HG03460 (cell line): ENCODE measurements around the gene GRIK4.

ENCODE experiments used
- ATAC-seq: cut with Tn5 transposase; IDR thresholded peaks from one replicate; pipeline ENCODE4 v1.9.1; 2021; ENCODE audit not compliant: unreplicated experiment

GRIK4 gene

DNA sequence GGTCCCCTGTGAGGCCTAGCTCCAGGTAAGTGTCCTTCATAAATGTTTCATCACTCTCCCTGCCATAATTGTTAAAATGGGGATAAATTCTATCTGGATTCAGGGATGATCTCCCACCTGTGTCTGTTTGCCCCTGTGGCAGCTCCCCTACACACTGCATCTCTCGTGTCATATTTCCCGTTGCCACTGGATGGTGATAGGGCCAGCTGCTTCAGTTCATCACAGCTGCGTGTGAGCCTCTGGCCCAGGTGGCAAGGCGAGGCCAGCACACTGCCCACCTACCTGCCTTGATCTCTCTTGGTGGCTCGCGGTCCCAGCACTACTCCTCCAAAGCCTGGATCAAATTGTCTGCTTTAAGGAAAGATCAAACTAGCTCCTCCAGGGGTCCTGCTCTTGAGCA is 187.4 kb downstream of the GRIK4 start:
- no peak for ATAC-seq

DNA sequence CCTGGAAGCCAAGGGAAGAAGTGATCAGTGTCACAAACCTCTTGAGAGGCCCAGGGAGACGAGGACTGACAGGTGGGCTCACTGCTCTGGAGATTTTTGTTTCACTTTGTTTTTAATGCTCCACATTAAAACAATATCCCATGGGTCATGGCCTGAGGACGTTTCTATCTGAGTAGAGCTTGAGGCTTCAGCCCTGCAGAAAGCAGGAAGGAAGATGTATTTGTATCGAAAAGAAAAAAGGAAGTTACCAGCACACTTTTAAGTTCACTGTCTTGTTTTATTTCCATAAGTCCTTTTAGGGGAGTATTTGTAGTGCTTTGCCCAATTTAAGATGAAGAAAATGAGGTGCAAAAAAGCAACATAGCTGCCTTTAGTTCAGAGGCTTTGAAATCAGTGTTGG is 191.1 kb downstream of the GRIK4 start:
- ATAC-seq: no peak

DNA sequence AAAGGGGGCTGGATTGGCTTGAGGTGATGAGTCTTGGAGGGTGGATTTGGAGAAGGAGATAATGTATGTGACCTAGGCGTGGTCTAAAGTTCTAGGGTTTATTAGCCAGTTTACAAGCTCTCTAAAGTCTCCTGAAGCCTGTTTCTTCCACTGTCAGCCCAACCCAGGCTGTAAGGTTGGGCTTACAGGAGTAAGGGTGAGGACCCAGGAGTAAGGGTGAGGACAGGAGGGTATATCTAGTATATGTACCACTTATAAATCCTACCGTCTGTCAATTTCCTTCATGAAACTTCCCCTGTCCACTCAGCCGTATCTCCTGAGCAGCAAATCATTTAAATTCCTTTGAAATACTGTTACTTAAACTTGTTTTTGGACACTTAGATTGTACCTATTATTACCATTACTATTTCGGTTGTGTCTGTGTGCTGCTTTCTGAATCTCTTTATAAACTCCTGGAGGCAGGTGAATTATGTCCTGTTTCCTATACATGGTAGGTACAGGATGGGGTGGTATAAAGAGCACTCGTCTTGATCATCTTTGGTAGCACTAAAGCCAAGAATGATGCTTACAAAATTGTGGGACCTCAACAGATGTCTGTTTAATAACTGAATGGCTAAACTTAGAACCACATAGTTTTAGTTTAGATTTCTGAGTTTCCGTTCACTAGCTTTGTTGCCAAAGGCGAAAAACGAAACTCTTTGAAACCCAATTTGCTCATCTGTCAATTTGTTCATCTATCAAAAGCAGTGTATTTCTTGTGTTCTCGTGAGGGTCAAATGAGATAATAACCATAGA is 192.0 kb downstream of the GRIK4 start:
- ATAC-seq: no peak

DNA sequence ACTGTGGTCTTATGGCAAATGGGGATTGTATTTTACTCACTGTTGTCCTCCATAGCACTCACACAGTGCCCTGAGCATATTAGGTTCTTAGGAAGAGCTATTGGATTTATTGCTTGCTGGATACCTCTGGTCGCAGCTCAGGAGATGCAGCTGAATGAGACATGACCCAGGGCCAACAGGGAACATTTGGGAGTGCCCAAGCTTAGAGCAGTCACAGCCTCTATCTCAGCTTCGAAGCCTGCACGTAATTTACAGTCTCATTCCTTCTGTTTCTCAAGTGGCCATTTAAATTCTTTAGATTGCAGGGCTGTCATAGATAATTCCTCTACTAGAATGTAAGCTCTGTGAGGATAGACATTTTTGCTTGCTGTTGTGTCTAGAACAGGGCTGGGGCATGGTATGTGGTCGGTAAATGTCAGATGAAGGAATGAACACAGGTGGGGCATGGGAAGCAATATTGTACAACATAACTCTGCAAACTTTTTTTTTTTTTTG is 192.8 kb downstream of the GRIK4 start:
- ATAC-seq: no peak

DNA sequence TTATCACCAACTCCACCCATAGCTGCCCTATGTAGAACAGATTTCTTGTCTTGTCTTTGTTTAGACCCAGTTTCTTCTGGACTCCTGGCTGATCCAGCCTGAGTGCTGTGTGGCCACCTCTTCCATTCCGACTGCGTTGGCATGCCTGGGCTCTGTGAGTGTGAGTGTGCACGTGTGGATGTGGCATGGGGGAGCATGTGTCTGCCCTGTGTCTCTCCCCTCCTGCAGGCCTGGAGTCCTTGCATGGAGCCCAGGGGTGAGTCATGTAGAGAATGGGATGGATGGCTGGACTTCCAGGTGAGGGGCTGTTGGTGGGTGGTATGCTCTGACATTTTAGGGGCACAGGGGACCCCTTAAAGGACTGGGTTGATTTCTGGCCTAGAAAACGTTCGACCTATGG is 194.7 kb downstream of the GRIK4 start:
- ATAC-seq: no peak

DNA sequence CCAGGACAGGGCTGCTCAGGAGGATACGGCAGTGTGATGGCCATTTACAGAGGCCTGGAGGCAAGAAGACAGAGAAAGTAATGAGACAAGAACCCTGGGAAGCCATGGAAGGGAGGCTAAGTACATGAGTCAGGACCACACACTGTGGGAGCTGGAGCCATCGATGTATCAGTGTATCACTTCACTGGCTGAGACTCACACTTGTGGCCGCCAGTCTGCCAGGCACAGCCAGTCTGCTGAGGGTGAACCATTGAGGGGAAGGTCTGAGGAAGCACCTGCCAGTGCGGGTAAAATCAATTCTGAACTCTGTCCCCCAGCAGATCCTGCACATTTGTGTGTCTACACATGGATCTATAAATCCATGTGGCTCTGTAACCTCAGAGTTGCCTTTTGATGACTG is 195.6 kb downstream of the GRIK4 start:
- no peak for ATAC-seq

DNA sequence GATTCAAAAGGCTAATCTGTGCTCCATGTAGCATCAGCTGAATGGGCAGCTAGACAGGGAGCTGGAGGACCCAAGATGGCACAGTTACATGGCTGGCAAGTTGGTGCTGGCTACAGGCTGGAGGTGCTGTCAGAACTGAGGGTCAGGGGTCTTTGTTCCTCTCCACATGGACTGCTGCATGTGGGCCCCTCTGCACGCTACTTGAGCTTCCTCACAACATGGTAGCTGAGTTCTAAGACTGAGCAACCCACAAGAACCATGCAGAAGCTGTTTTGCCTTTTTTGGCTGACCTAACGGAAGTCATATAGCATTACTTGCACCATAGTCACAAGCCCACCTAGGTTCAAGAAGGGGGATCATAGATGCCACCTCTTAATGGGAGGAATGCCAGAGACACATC is 196.1 kb downstream of the GRIK4 start:
- no peak for ATAC-seq

DNA sequence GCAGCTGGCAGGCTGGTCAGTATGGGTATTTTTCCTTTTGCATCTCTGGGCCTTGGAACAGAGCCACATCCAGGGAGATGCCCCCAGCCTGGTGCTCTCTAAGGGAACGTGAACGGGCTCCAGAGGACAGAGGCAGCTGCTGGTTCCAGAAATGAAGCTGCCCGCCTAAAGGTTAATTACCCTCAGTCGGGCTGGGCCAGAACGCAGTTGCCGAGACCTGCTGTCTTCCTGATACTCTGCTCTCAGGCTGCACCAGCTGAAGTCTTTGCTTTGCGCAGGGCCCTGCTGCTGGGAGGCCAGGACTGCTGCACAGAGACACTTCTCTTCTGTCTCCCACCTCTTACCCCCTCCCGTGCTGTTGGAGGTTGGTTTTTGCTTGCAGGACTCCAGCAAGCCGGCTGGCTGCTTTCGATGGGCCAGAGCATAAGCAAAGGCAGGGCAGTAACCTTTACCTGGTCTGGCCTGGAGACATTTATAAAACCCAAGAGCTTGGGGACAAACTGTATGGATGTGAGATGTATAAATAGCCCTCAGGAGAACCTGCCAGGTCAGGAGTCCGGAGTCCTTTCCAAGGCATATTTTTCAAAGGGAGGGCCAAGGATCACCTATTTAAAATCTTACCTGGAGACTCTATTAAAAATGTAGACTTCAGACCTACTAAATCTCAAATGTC is 197.1 kb downstream of the GRIK4 start:
- no peak for ATAC-seq

DNA sequence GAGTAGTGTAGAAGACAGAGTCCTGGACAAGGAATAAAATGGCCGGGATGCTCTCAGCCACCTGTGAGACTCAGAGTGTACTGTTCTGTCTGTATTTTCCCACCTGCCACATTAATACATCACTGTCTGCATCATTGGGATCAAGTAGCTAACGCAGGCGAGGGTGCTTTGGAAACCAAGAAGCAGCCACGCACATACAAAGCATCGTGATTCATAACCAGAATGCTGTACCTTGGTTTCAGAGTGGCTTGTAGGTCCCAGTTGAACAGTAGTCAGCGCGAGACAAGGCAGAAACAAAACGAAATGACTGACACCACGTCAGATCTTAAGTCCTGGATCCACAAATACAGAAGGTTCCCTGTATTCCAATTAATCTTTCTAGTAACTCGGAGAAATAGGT is 198.3 kb downstream of the GRIK4 start:
- no peak for ATAC-seq

DNA sequence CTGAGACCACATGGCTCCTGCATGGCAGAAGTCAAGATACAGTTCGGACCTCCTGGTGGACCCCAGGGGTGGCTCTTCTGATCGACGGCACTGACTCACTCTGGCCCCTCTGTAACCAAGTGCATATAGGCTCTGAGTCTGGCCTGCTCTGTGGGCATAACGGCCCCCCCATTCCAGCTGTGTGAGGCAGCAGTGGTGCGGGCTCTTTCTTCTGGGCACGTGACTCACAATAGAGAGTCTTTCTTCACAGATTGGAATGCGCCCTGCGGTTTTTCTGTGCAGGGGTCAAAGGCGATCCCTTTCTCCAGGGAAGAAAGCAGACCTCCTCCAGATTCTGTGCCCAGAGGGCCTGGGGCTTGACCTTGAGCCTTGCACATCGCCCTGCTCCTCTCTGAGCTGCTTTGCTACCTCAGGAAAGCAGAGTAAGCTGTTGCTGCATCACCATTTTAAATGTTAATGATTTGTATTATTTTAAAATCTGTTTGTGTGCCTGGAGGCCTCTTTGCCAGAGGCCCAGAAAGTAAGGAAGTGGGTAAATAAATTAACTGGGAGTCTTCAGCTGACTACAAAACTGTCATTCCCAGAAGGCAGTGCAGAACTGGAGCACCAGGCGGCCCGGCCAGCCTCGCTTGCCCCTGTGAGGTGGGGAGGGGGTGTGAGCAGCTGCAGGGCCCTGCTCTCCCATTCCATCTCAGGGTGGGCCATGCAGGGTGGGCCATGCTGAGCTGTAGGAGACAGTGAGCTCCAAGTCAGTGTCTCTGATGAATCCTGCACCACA is 199.0 kb downstream of the GRIK4 start:
- no peak for ATAC-seq

DNA sequence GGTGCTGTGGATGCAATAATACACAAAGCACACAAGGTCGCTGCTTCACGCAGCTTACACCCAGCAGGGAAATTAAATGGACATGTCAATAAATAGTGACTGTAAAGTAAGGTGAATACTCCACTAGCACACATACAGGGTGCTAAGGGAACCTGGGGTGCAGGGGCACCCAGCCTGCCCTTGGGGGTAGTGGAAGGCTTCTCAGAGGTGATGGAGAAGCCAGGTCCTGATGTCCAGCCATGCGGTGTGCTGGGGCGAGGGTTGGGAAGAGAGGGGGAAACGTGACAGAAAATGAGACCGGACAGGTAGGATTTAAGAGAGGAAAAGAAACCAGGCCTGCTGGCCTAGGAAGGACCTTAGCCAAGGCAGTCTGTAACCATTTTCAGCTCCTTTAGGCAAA is 200.5 kb downstream of the GRIK4 start:
- ATAC-seq: no peak

DNA sequence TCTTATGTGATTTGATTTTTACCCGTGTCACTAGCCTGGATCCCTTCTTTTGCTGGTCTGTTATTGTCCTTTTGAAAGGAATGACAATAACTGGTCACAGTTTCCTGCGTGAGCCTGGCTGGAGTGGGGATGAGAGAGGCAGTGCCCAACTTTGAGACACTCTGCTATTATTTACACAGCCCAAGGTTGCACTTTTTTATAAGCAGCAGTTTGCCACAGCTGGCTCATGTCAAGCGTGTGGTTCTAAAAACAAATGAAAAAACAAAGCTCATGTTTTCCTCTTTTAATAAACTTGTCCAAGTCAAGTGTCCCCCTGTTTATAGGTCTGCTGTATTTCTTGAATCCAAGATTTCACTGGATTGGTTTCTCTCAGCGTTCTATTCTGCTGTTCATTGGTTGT is 201.3 kb downstream of the GRIK4 start:
- no peak for ATAC-seq

DNA sequence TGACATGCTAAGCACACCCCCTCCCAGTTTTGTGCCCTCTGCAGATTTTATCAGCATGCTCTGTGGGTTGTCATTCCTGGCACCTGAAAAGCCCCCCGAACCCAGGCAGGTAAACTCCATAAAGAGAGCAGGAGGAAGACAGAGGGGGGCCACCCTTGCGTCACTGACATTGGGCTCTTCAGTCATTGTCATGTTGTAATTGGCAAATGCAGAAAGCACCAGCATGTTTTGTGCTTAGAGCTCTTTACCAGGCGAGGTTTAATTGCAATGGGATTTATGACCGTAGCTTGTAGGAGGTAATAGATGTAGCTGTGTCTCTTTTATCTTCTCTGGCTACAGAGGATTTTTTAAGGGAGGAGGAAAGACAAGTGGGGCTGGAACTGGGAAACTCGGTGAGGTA is 201.7 kb downstream of the GRIK4 start:
- no peak for ATAC-seq

DNA sequence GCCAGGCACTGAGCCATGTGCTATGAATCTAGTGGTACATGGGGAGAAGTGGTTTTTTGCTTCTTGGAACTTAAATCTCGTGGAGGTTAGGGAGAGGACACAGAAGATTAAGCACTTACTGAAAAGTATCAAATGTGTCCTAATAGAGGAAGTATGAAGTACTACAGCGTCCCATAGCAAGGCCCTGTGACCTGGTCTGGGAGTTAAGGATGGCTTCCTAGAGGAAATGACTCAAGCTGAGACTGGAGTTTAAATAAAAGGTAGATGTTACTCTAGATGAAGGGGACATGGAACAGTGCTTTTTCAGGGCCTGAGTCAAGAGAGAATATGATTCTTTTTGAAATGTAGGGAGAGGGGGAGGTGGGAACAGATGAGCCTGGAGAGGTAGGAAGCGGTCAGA is 202.9 kb downstream of the GRIK4 start:
- no peak for ATAC-seq

DNA sequence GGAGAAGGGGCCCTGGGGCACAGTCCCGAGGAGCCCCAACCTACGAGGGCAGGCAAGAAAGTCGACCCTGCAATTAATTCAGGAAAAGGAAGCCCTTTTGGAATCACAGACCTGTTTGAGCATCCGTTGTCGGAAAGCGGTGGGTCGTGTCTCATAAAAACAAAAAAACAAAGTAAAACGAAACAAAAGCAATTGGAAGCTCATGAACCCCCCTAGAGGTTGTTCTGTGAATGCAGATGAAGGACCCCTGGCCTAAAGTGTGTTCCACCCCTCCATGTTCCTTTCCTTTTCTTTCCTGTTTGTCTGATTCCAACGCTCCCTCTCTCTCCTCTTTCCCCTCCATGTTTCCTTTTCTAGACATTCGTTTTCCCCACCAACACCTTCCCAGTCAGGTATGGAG is 203.7 kb downstream of the GRIK4 start:
- no peak for ATAC-seq

DNA sequence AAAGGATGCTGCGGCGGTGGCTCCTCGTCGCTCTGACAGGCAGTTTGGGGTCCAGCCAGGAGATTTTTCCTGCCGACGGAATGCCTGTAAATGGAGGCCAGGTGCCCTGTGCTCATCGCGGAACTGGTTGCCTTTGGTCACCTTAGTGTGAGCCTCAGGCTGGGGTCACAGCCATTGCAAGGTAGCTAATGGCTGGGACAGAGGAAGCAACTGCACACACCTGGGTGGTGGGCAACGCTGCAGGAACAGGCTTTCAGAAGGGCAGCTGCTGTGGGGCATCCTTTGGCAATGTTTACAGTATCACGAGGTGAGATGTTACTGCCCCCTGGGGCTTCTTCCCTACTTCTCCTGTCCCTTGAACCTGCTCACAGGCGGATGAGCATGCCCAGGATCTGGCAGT is 205.5 kb downstream of the GRIK4 start:
- ATAC-seq: no peak

DNA sequence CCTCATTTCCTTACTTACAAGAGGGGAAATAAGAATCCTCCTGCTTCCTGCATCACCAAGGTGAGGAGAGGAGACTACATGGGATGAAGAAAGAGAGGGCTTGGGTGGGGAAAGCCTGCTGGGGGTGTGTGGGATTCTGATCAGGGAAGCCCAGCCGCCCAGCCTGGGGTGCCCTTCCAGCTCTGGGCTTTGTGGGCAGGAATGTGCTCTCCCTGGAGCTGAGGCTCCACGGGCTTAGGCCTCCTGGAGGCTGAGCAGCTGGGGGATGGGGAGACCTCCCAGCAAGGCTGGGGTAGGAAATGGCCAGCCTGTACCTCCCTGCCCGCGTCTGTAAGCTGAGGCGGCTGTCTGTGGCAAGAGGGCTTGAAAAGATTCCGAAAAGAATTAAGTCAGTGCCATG is 206.1 kb downstream of the GRIK4 start:
- ATAC-seq: no peak

DNA sequence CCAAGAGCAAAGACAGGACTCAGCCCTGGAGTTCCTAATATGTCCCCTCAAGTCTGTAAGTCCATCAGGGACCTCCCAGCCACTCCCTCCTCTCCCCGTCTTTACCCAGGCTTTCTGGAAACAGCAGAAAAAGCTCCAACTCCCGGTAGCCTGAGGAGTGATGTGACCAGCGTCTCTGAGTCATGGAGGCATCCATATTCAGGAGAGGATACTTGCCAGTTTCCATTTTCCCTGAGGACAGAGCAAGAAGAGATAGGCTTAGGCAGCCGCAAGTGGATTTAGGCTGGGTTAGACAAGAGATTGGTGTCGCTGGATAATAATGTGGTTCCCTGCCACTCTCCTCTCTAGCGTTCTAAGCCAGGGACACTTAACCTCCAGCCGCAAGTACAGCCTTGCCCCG is 206.6 kb downstream of the GRIK4 start:
- no peak for ATAC-seq

DNA sequence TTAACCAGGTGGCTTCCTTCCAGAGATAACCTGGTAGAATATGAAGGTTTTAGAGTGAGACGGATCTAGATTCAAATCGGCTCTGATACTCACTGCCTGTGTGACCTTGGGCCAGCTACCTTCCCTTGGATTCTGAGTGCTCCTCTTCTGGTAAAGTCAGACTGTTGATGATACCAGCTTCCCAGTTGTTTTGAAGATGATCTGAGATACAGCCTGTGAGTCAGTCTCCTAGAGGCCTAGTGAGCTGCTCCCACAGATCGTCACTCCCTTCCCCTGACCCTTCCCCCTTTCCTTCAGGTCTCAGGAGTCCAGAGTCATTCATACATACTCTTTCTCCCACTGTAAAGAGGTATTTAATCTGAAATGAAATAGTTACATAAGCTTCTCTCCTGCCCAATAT is 207.8 kb downstream of the GRIK4 start:
- no peak for ATAC-seq

DNA sequence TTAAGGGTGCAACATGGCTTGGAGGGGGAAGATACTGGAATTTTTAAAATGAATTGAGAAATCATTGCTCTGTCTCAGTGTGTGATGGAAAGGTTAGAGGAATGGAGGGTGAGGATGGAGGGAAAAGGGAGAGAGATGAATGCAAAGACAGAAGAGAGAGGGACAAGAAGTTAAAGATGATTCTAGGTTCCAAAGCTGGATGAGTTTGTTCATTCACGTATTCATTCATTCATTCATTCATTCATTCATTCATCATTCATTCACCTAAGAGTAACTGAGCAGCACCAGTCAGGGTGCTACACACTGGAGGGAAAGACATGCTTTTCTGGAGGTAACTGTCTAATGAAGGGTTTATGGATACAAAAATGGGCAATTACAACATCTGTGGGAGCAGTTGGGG is 209.2 kb downstream of the GRIK4 start:
- ATAC-seq: no peak

DNA sequence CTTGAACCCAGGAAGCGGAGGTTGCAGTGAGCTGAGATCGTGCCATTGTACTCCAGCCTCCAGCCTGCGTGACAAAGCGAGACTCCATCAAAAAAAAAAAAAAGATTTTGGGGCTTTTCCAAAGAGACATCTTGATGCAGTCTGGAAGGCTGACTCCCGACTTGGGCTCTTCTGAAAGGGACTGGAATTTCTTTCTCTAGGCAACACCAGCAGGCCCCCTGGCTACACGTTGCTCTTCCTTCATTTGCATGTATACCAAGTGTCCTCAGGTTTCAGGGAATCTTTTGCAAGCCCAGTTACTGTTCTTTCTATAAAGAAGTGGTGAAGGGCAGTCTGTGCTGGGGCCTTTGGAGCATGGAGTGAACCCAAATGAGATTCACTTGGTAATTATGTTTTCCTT is 211.0 kb downstream of the GRIK4 start:
- ATAC-seq: no peak

DNA sequence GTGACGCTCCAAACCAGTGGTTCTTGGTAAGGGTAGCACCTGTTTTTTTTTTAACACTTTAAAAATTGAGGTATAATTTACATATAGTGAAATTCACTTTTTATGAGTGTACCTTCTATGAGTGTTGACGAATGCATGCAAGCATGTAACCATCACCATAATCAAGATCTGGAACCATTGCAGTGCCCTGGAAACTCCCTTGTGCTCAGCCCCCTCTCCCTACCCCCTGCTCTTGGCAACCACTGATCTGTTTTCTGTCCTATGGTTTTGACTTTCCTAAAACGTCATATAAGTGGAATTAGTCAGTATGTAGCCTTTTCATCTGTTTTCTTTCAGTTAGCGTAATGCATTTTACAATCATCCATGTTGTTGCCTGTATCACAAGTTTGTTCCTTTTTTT is 212.2 kb downstream of the GRIK4 start:
- no peak for ATAC-seq
